NCI-H187 treated with DMSO at 0.1 percent for 48 hours (cell line): ENCODE data around the gene CEP250.
A peak's percentile ranks its signal among the peaks of the same experiment; 100 is the strongest.
"Not testable (repeated sequence)": the region's sequence is repeated elsewhere in the genome, so short reads cannot be mapped to it uniquely, and the experiment has no call there.

Experiments used
- DNase-seq: peaks from one replicate; lab custom pipeline; 2025; lab: John Stamatoyannopoulos, UW

CEP250 gene

GRCh38 chr20:35454881-35455609, at the start of gene CEP250:
Gene CEP250 (plus strand): TSS chr20:35455598. CDS start chr20:35462368, 6,770 bp downstream.
- peak; percentile 86 for DNase-seq

GRCh38 chr20:35405775-35406174, 49.6 kb upstream of the CEP250 start:
- no peak for DNase-seq

- no peak for DNase-seq
Observed at GRCh38 chr20:35408270-35408669, 47.1 kb upstream of the CEP250 start.

- DNase-seq = no peak
Observed at GRCh38 chr20:35409542-35409941, 45.9 kb upstream of the CEP250 start.

- no peak for DNase-seq
Observed at GRCh38 chr20:35410613-35411012, 44.8 kb upstream of the CEP250 start.

- DNase-seq = no peak
Observed at GRCh38 chr20:35421322-35421721, 34.1 kb upstream of the CEP250 start.

GRCh38 chr20:35431621-35432429, 23.6 kb upstream of the CEP250 start:
- DNase-seq = no peak

GRCh38 chr20:35432430-35432735, 23.0 kb upstream of the CEP250 start:
- no peak for DNase-seq

GRCh38 chr20:35433337-35433736, 22.1 kb upstream of the CEP250 start:
- no peak for DNase-seq

GRCh38 chr20:35434085-35435005, 21.1 kb upstream of the CEP250 start:
- no peak for DNase-seq

- DNase-seq = no peak
Observed at GRCh38 chr20:35436177-35436573, 19.2 kb upstream of the CEP250 start.

GRCh38 chr20:35437599-35437998, 17.8 kb upstream of the CEP250 start:
- no peak for DNase-seq

- DNase-seq = no peak
Observed at GRCh38 chr20:35443003-35443402, 12.4 kb upstream of the CEP250 start.

- no peak for DNase-seq
Observed at GRCh38 chr20:35444226-35444625, 11.2 kb upstream of the CEP250 start.

GRCh38 chr20:35446356-35447078, 8.9 kb upstream of the CEP250 start:
- DNase-seq = no peak

GRCh38 chr20:35447082-35447789, 8.2 kb upstream of the CEP250 start:
- DNase-seq = peak; percentile 17

GRCh38 chr20:35448788-35449373, 6.5 kb upstream of the CEP250 start:
- DNase-seq = no peak

- not testable (repeated sequence) for DNase-seq
Observed at GRCh38 chr20:35449855-35450254, 5.5 kb upstream of the CEP250 start.

GRCh38 chr20:35451295-35451694, 4.1 kb upstream of the CEP250 start:
- peak; percentile 75 for DNase-seq

GRCh38 chr20:35453647-35454046, 1.8 kb upstream of the CEP250 start:
- DNase-seq = no peak

GRCh38 chr20:35456700-35457099, 1.3 kb downstream of the CEP250 start:
- DNase-seq = not testable (repeated sequence)
